Spleen (tissue), 11 donors: ENCODE data around the gene NFE2L3. TPM values are rescaled to one million over a fixed set of nuclear protein-coding genes. Genes with fewer than 3 reads are reported as not detected.
A peak's percentile ranks its signal among the peaks of the same experiment; 100 is the strongest.

Experiments
- DNase-seq: peaks from one replicate; pipeline ENCODE4 v3.0.0-alpha.2; 2020
- H3K27ac ChIP-seq, 8 donors: fragments of 200-600 bp; sonication (generic) in 7 of 8; 1 replicate in 4 of 8; 2 replicates in 4 of 8; pipeline versions ENCODE4 v1.5.0 to v1.8.0; 2016 to 2021; ENCODE audit warnings: inconsistent platforms in 4 of 8, mild to moderate bottlenecking in 4 of 8, moderate library complexity in 1 of 8
- H3K27me3 ChIP-seq, 7 donors: fragments of 200-600 bp; sonication (generic) in 6 of 7; replicated peaks in 1 of 7; 1 replicate in 4 of 7; 2 replicates in 3 of 7; pipeline versions ENCODE4 v1.5.0 to v1.8.0; 2016 to 2021; ENCODE audit warnings: inconsistent platforms in 3 of 7, mild to moderate bottlenecking in 1 of 7
- H3K36me3 ChIP-seq, 6 donors: fragments of 200-600 bp; sonication (generic) in 5 of 6; 1 replicate in 4 of 6; 2 replicates in 2 of 6; pipeline versions ENCODE4 v1.5.0 to v1.8.0; 2016 to 2021; ENCODE audit warnings: inconsistent platforms in 2 of 6
- H3K4me1 ChIP-seq, 6 donors: fragments of 200-600 bp; sonication (generic) in 5 of 6; 1 replicate in 3 of 6; 2 replicates in 3 of 6; pipeline versions ENCODE4 v1.5.0 to v1.8.0; 2016 to 2021; ENCODE audit warnings: inconsistent platforms in 3 of 6
- H3K4me3 ChIP-seq, 8 donors: fragments of 200-600 bp; sonication (generic) in 7 of 8; 1 replicate in 4 of 8; 2 replicates in 4 of 8; pipeline versions ENCODE4 v1.5.0 to v1.8.0; 2016 to 2021; ENCODE audit warnings: inconsistent platforms in 4 of 8, mild to moderate bottlenecking in 4 of 8, moderate library complexity in 2 of 8
- H3K9me3 ChIP-seq, 8 donors: fragments of 200-600 bp; sonication (generic) in 7 of 8; 1 replicate in 4 of 8; 2 replicates in 4 of 8; pipeline versions ENCODE4 v1.5.0 to v1.8.0; 2016 to 2021; ENCODE audit warnings: inconsistent platforms in 4 of 8
- POLR2A ChIP-seq, 3 donors: fragments of 450-650 bp; IDR thresholded peaks; one replicate each; pipeline ENCODE4 v1.5.1; 2017; ENCODE audit warnings: antibody characterized with exemption in 3 of 3, mild to moderate bottlenecking in 1 of 3
- POLR2AphosphoS5 ChIP-seq, 3 donors: sonication (generic); formaldehyde crosslinking; IDR thresholded peaks; one replicate each; pipeline ENCODE4 v1.5.1; 2017; ENCODE audit warnings: antibody characterized with exemption in 3 of 3
- WGBS, 5 donors: extraction: QIAGEN DNeasy Blood & Tissue Kit in 3 of 5; methylation state at CpG; one replicate each; pipeline versions ENCODE4 v1.1.5 to v1.1.7; 2013 to 2018; 5-methylcytosine and 5-hydroxymethylcytosine counted together
- intact Hi-C: fragments of 100-400 bp; cut with DNase I; formaldehyde crosslinking; loops from one replicate; pipeline ENCODE4 v1.15.0; 2023; ENCODE audit warnings: low total_unique reads
- polyA plus RNA-seq, 3 donors: library from polyadenylated mRNA; stranded (reverse); fragments of 200-250 nt; gene quantifications; one replicate each; pipeline ENCODE4 v1.2.1, GENCODE V29; 2013
- total RNA-seq, 7 donors: library from RNA; depleted of rRNA in 3 of 7; stranded (reverse); fragments of >200 nt in 3 of 7; fragmentation: NEBNext Ultra II Directional in 4 of 7; extraction: Animal tissue kit (Norgen Biotek cat#: 25700) in 4 of 7; gene quantifications; one replicate each; pipeline versions ENCODE4 v1.1.0 to v1.2.1, GENCODE V29; 2016 to 2021
- TF ChIP-seq, protein P1 (sequence below), 11 experiments: fragments of 200-600 bp in 7 of 11; fragments of 450-650 bp in 4 of 11; sonication (generic) in 4 of 11; IDR thresholded peaks in 8 of 11; conservative IDR thresholded peaks in 3 of 11; 1 replicate in 7 of 11; 2 replicates in 4 of 11; pipeline versions ENCODE4 v1.4.0 to v1.8.0; 2016 to 2021; ENCODE audit warnings: antibody characterized with exemption in 11 of 11, inconsistent platforms in 4 of 11, mild to moderate bottlenecking in 1 of 11
- donor health status: healthy with polysubstance abuse.
- donor health status: DM: no; HTN: no; CAD: no; lungs with moderate emphysema.
- donor health status: DM: no; HTN: no; CAD: no.
- donor health status: Bipolar disorder and iron deficiency.
- donor health status: healthy.
- donor health status: DM: no; HTN: no; CAD: no.
- donor health status: DM: yes; HTN: yes; CAD: no.

Gene NFE2L3
- total and polyA plus RNA-seq, 10 donors, result 4.9 to 12.7 (median 7.8) TPM

DNA sequence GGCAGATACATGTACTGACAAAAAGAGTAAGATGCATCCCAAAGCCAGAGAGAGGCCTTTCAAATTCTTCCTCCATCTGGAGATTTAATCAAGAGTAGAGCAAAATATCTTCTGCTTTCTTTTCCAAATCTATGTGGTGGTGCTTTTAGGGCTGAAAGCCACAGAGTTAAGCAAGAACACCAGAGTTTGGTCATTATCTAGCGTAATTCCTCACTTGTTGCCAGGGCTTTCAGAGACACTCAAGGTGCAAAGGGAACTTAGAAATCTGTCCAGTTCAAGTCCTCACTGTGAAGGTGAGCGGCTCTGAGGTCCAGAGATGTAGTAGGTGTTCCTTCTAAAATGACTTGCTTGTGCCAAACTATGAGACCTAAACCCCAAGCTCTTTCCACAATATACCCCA, 10.9 kb upstream of the NFE2L3 start:
- Histone ChIP-seq H3K4me1 (peaks cover 0 to 33% (median 0%) of the 10 kb centered on the region in 6 donors), H3K4me3 (no peak overlapping the region), H3K27ac (no peak overlapping the region), H3K9me3 (no peaks in the 10 kb centered on the region), H3K36me3 (no peaks in the 10 kb centered on the region), H3K27me3 (peaks cover 0 to 15% (median 0%) of the 10 kb centered on the region in 7 donors)
- 56 to 91% (median 82%) methylated on average over 2 of the region's 2 CpGs for WGBS, 5 donors
- intact Hi-C loops, result no loop called here
- TF ChIP-seq POLR2A (IDR thresholded peaks at IDR 0.05) (no peak), POLR2AphosphoS5 (IDR thresholded peaks at IDR 0.05) (no peak)
- TF ChIP-seq, protein P1, sequence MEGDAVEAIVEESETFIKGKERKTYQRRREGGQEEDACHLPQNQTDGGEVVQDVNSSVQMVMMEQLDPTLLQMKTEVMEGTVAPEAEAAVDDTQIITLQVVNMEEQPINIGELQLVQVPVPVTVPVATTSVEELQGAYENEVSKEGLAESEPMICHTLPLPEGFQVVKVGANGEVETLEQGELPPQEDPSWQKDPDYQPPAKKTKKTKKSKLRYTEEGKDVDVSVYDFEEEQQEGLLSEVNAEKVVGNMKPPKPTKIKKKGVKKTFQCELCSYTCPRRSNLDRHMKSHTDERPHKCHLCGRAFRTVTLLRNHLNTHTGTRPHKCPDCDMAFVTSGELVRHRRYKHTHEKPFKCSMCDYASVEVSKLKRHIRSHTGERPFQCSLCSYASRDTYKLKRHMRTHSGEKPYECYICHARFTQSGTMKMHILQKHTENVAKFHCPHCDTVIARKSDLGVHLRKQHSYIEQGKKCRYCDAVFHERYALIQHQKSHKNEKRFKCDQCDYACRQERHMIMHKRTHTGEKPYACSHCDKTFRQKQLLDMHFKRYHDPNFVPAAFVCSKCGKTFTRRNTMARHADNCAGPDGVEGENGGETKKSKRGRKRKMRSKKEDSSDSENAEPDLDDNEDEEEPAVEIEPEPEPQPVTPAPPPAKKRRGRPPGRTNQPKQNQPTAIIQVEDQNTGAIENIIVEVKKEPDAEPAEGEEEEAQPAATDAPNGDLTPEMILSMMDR (IDR thresholded peaks at IDR 0.05 in 8 of 11, conservative IDR thresholded peaks at IDR 0.05 in 3 of 11), result no peak
- no peak for DNase-seq

DNA sequence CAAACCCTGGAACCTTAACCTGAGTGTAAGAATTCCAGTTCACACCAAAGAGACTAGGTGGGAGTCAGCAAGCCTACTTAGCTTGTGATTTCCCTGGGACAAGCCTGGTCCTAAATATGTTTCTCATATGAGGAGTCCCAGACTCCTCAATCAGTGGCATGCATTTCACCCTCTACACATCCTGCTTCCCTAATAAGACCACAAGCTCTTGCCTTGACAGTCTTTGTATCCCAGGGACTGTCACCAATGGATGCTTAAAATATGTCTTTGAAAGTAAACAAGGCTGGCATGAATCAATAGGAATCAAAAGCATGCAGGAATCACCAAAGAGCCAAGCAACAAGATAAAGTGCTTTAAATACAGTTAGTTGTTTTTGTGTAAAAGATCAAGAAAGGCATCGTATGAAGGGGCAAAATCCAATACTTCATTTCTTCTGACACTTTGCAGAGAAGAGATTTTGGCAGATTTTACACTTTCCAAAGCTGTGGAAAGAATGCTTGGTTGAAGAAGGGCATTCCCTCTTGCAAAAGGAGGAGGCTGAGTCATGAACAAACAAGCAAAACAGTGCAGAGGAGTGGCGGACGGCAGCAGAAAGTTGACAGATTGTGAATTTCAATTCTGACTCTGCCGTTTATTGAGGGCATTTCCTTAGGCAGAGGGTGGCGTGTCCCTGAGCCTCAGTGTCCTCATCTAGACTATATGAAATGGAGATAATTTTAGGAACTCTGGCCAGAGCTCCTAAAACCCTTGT, 8.5 kb upstream of the NFE2L3 start:
- Histone ChIP-seq H3K4me1 (peaks cover 0 to 33% (median 0%) of the 10 kb centered on the region in 6 donors), H3K27ac (peak overlapping the region in 1 of 8 donors; percentile 26), H3K27me3 (peaks cover 0 to 15% (median 0%) of the 10 kb centered on the region in 7 donors), H3K4me3 (no peak overlapping the region), H3K36me3 (no peaks in the 10 kb centered on the region), H3K9me3 (no peaks in the 10 kb centered on the region)
- TF ChIP-seq POLR2A (IDR thresholded peaks at IDR 0.05) (no peak), POLR2AphosphoS5 (IDR thresholded peaks at IDR 0.05) (no peak)
- TF ChIP-seq, protein P1 (IDR thresholded peaks at IDR 0.05 in 8 of 11, conservative IDR thresholded peaks at IDR 0.05 in 3 of 11), result no peak
- no peak for DNase-seq
- WGBS, 5 donors, result 43 to 81% (median 58%) methylated on average over 5 of the region's 5 CpGs
- intact Hi-C loops, result no loop called here

- WGBS, 5 donors, result 84 to 92% (median 88%) methylated on average over 13 of the region's 13 CpGs
- DNase-seq, result no peak
- no peak for TF ChIP-seq POLR2A (IDR thresholded peaks at IDR 0.05)
- no peak overlapping the region for H3K4me3 ChIP-seq
- peak overlapping the region in 1 of 8 donors; percentile 26 for H3K27ac ChIP-seq
- peaks cover 0 to 15% (median 0%) of the 10 kb centered on the region in 7 donors for H3K27me3 ChIP-seq
- H3K36me3 ChIP-seq, result no peaks in the 10 kb centered on the region
- intact Hi-C loops, result no loop called here
- H3K9me3 ChIP-seq, result no peaks in the 10 kb centered on the region
- H3K4me1 ChIP-seq, result peaks cover 0 to 33% (median 0%) of the 10 kb centered on the region in 6 donors
These were observed 7.6 kb upstream of the NFE2L3 start for GRCh38 chr7:26144184-26145080.

DNA sequence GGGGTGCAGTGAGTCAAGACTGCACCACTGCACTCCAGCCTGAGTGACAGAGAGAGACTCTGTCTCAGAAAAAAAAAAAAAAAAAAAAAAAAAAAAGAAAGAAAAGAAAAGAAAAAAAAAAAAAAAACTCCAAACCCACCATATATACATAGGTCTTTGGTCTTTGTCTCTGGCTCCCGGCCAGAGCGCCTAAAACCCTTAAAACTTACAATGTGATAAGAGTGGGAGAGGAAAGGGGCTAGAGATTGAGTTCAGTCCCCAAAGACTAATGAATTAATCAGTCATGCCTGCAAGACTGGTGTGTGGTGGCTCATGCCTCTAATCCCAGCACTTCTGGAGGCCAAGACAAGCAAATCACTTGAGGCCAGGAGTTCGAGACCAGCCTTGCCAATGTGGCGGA, 6.8 kb upstream of the NFE2L3 start:
- Histone ChIP-seq H3K27ac (no peak overlapping the region), H3K27me3 (peaks cover 0 to 15% (median 0%) of the 10 kb centered on the region in 7 donors), H3K4me1 (peaks cover 0 to 26% (median 0%) of the 10 kb centered on the region in 6 donors), H3K36me3 (no peaks in the 10 kb centered on the region), H3K4me3 (no peak overlapping the region), H3K9me3 (no peaks in the 10 kb centered on the region)
- no peak for DNase-seq
- 89 to 96% (median 96%) methylated on average over 4 of the region's 4 CpGs for WGBS, 5 donors
- intact Hi-C loops, result no loop called here
- TF ChIP-seq POLR2AphosphoS5 (IDR thresholded peaks at IDR 0.05), result no peak
- TF ChIP-seq, protein P1 (IDR thresholded peaks at IDR 0.05 in 8 of 11, conservative IDR thresholded peaks at IDR 0.05 in 3 of 11), result no peak
- no peak for TF ChIP-seq POLR2A (IDR thresholded peaks at IDR 0.05)
